B cell (primary cell): Measurements from ENCODE around the gene NEDD4. TPM values are rescaled to one million over a fixed set of nuclear protein-coding genes. Genes with fewer than 3 reads are reported as not detected.

Source experiments
- ATAC-seq: fragments of 200-7000 bp; cut with Tn5 transposase; one replicate; pipeline ENCODE4 v1.10.0; 2021; ENCODE audit warnings: low read depth, mild to moderate bottlenecking, moderate number of reproducible peaks, moderate library complexity
- CTCF ChIA-PET: fragments of 350-600 bp; sonication (Branson Sonifier 250); formaldehyde crosslinking; loops from one replicate; lab custom pipeline; 2021; ENCODE audit warnings: antibody characterized with exemption, inconsistent platforms; lab: Charles Lee
- POLR2A ChIA-PET: fragments of 350-600 bp; sonication (Branson Sonifier 250); formaldehyde crosslinking; loops from one replicate; lab custom pipeline; 2021; ENCODE audit warnings: antibody characterized with exemption; lab: Charles Lee
- DNase-seq: peaks from one replicate; pipeline ENCODE4 v3.0.0; 2013
- H2AFZ ChIP-seq: 2 replicates; pipeline ENCODE4 v1.6.1; 2012; ENCODE audit warnings: mild to moderate bottlenecking, low read depth, low read length; ENCODE audit not compliant: insufficient read depth, poor library complexity, severe bottlenecking
- H3K27ac ChIP-seq, 2 donors: 1 replicate in 1 of 2; 2 replicates in 1 of 2; pipeline ENCODE4 v1.5.1; 2012 to 2013; ENCODE audit warnings: low read length in 2 of 2, mild to moderate bottlenecking in 2 of 2, moderate library complexity in 1 of 2
- H3K27me3 ChIP-seq, 4 experiments: fragments of 200-600 bp in 1 of 4; sonication (generic) in 1 of 4; replicated peaks in 1 of 4; 1 replicate in 2 of 4; 2 replicates in 2 of 4; pipeline versions ENCODE4 v1.6.1 to v1.7.0; 2013 to 2016; ENCODE audit warnings: low read length in 3 of 4, mild to moderate bottlenecking in 2 of 4, mixed read lengths in 1 of 4, moderate library complexity in 1 of 4; ENCODE audit not compliant: insufficient read depth in 4 of 4, control insufficient read depth in 3 of 4; ENCODE audit errors: control extremely low read depth in 1 of 4
- H3K36me3 ChIP-seq, 2 experiments: replicated peaks in 1 of 2; 1 replicate in 1 of 2; 2 replicates in 1 of 2; pipeline versions ENCODE4 v1.6.1 to v1.7.1; 2013; ENCODE audit warnings: low read length in 1 of 2; ENCODE audit not compliant: insufficient read depth in 2 of 2, control insufficient read depth in 1 of 2; ENCODE audit errors: control extremely low read depth in 1 of 2, extremely low read depth in 1 of 2
- H3K4me1 ChIP-seq, 2 donors: fragments of 200-600 bp in 1 of 2; sonication (generic) in 1 of 2; 1 replicate in 1 of 2; 2 replicates in 1 of 2; pipeline versions ENCODE4 v1.5.1 to v1.6.1; 2013 to 2017; ENCODE audit warnings: low read length in 2 of 2; ENCODE audit not compliant: control insufficient read depth in 2 of 2, insufficient read depth in 2 of 2
- H3K4me2 ChIP-seq: replicated peaks from 2 replicates; pipeline ENCODE3; 2012; ENCODE audit warnings: mild to moderate bottlenecking, low read depth, low read length; ENCODE audit not compliant: poor library complexity, severe bottlenecking
- H3K4me3 ChIP-seq, 5 experiments: fragments of 200-600 bp in 1 of 5; sonication (generic) in 1 of 5; 1 replicate in 3 of 5; 2 replicates in 2 of 5; pipeline versions ENCODE4 v1.5.1 to v1.7.0; 2011 to 2016; ENCODE audit warnings: low read length in 4 of 5, mild to moderate bottlenecking in 4 of 5, low read depth in 2 of 5, control low read depth in 1 of 5, moderate library complexity in 1 of 5; ENCODE audit not compliant: insufficient read depth in 1 of 5; ENCODE audit errors: control extremely low read depth in 1 of 5, extremely low read depth in 1 of 5
- H3K79me2 ChIP-seq: fragments of 200-600 bp; sonication (generic); one replicate; pipeline ENCODE4 v1.6.0; 2016; ENCODE audit warnings: low read length; ENCODE audit not compliant: control insufficient read depth, insufficient read depth
- H3K9ac ChIP-seq: fragments of 200-600 bp; sonication (generic); 2 replicates; pipeline ENCODE4 v1.6.1; 2017; ENCODE audit warnings: mild to moderate bottlenecking, low read length, moderate library complexity
- H3K9me3 ChIP-seq, 3 donors: one replicate each; pipeline versions ENCODE4 v1.6.1 to v1.7.1; 2013; ENCODE audit warnings: low read length in 2 of 3; ENCODE audit not compliant: control insufficient read depth in 2 of 3, insufficient read depth in 1 of 3; ENCODE audit errors: control extremely low read depth in 1 of 3
- H4K20me1 ChIP-seq: 2 replicates; pipeline ENCODE4 v1.6.0; 2012; ENCODE audit warnings: mild to moderate bottlenecking, low read length; ENCODE audit not compliant: insufficient read depth, control insufficient read depth, poor library complexity, severe bottlenecking
- H3K27ac Mint-ChIP-seq: one replicate; pipeline ENCODE4 v1.8.0; 2021; ENCODE audit warnings: mixed read lengths
- H3K27me3 Mint-ChIP-seq: one replicate; pipeline ENCODE4 v1.8.0; 2021; ENCODE audit warnings: mixed read lengths
- H3K4me1 Mint-ChIP-seq: one replicate; pipeline ENCODE4 v1.8.0; 2021; ENCODE audit warnings: mixed read lengths
- H3K4me3 Mint-ChIP-seq: one replicate; pipeline ENCODE4 v1.8.0; 2021; ENCODE audit warnings: mixed read lengths
- H3K9me3 Mint-ChIP-seq: one replicate; pipeline ENCODE4 v1.8.0; 2022; ENCODE audit warnings: mixed read lengths; ENCODE audit not compliant: insufficient read depth
- CTCF ChIP-seq: fragments of 200-600 bp; IDR thresholded peaks from one replicate; pipeline ENCODE4 v1.8.0; 2022; ENCODE audit warnings: antibody characterized with exemption, mild to moderate bottlenecking
- EZH2 ChIP-seq: IDR thresholded peaks from 2 replicates; pipeline ENCODE4 v1.6.1; 2012; ENCODE audit warnings: borderline replicate concordance, low read depth, mild to moderate bottlenecking, moderate library complexity, low read length; ENCODE audit not compliant: insufficient read depth, poor library complexity, severe bottlenecking
- WGBS: methylation state at CpG from one replicate; pipeline ENCODE4 v1.1.5; 2013; ENCODE audit warnings: missing lambda C conversion rate; ENCODE audit not compliant: insufficient coverage; 5-methylcytosine and 5-hydroxymethylcytosine counted together
- intact Hi-C: fragments of 100-400 bp; cut with micrococcal nuclease; formaldehyde crosslinking; loops from one replicate; pipeline ENCODE4 v1.10.0; 2022
- polyA plus RNA-seq: library from polyadenylated mRNA; depleted of rRNA; stranded (reverse); fragments of >200 nt; gene quantifications from 2 replicates; pipeline ENCODE4 v1.2.3, GENCODE V29; 2012
- total RNA-seq, 2 donors: library from RNA; stranded (reverse); fragments of 120-200 nt in 1 of 2; gene quantifications; 1 replicate in 1 of 2; 2 replicates in 1 of 2; pipeline versions ENCODE4 v1.2.3 to v1.2.4, GENCODE V29; 2013 to 2022

Gene NEDD4
- total and polyA plus RNA-seq, 2 donors (not counting 1 experiment from before 2014, with no cell fraction given) = 0.03 to 2.3 TPM

GRCh38 chr15:55980511-55980910 is 12.9 kb downstream of the NEDD4 start:
- intact Hi-C loops = no loop called here
- Histone ChIP-seq H3K27me3 (no peaks in the 10 kb centered on the region), H3K9me3 (no peaks in the 10 kb centered on the region), H3K4me3 (no peak overlapping the region), H3K36me3 (no peaks in the 10 kb centered on the region), H3K27ac (no peak overlapping the region), H3K4me1 (no peaks in the 10 kb centered on the region), H3K4me2 (no peak overlapping the region), H3K79me2 (no peaks in the 10 kb centered on the region), H3K9ac (no peak overlapping the region), H4K20me1 (no peaks in the 10 kb centered on the region), H2AFZ (no peak overlapping the region)
- ATAC-seq = no peak
- Mint-ChIP-seq H3K4me3 (no peak overlapping the region), H3K9me3 (no peaks in the 10 kb centered on the region), H3K27ac (no peak overlapping the region), H3K4me1 (no peaks in the 10 kb centered on the region), H3K27me3 (peaks cover 3% of the 10 kb centered on the region)
- POLR2A ChIA-PET = no interaction called here
- DNase-seq = no peak
- 100% methylated on average over 2 of the region's 4 CpGs for WGBS
- no peak for TF ChIP-seq EZH2
- no peak for TF ChIP-seq CTCF
- CTCF ChIA-PET = no interaction called here

- TF ChIP-seq EZH2 (no peak), CTCF (no peak)
- Histone ChIP-seq H3K9ac (no peak overlapping the region), H3K4me3 (no peak overlapping the region), H2AFZ (no peak overlapping the region), H3K4me2 (no peak overlapping the region), H3K9me3 (no peaks in the 10 kb centered on the region), H3K27me3 (no peaks in the 10 kb centered on the region), H3K4me1 (no peaks in the 10 kb centered on the region), H3K79me2 (no peaks in the 10 kb centered on the region), H3K27ac (no peak overlapping the region), H3K36me3 (no peaks in the 10 kb centered on the region), H4K20me1 (no peaks in the 10 kb centered on the region)
- Mint-ChIP-seq H3K27ac (no peak overlapping the region), H3K27me3 (peaks cover 3% of the 10 kb centered on the region), H3K4me1 (no peaks in the 10 kb centered on the region), H3K4me3 (no peak overlapping the region), H3K9me3 (no peaks in the 10 kb centered on the region)
- ATAC-seq = no peak
- CTCF ChIA-PET = no interaction called here
- whole genome bisulfite sequencing = no CpG with 5 or more reads among the region's 1 CpG
- DNase-seq = no peak
- POLR2A ChIA-PET = no interaction called here
- intact Hi-C loops = no loop called here
Measured at GRCh38 chr15:55977231-55977630, 16.2 kb downstream of the NEDD4 start.
